ENCODE results near the gene DDC. TPM values are rescaled to one million over a fixed set of nuclear protein-coding genes. Genes with fewer than 3 reads are reported as not detected.
A peak's percentile ranks its signal among the peaks of the same experiment; 100 is the strongest.

DDC gene
- total RNA-seq, 4 donors from 2014 or later = 0.44 to 0.79 (median 0.60) TPM; not detected in 1

- peak; percentile 73 for ATAC-seq (ENCODE audit: low FRiP score)
- no peak for DNase-seq (ENCODE audit: low spot score)
- TF ChIP-seq, protein P1, sequence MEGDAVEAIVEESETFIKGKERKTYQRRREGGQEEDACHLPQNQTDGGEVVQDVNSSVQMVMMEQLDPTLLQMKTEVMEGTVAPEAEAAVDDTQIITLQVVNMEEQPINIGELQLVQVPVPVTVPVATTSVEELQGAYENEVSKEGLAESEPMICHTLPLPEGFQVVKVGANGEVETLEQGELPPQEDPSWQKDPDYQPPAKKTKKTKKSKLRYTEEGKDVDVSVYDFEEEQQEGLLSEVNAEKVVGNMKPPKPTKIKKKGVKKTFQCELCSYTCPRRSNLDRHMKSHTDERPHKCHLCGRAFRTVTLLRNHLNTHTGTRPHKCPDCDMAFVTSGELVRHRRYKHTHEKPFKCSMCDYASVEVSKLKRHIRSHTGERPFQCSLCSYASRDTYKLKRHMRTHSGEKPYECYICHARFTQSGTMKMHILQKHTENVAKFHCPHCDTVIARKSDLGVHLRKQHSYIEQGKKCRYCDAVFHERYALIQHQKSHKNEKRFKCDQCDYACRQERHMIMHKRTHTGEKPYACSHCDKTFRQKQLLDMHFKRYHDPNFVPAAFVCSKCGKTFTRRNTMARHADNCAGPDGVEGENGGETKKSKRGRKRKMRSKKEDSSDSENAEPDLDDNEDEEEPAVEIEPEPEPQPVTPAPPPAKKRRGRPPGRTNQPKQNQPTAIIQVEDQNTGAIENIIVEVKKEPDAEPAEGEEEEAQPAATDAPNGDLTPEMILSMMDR (IDR thresholded peaks at IDR 0.05) = peak in 1 of 3 donors; percentile 35
These were observed 147.1 kb downstream of the DDC start for GRCh38 chr7:50418086-50418515.

DNA sequence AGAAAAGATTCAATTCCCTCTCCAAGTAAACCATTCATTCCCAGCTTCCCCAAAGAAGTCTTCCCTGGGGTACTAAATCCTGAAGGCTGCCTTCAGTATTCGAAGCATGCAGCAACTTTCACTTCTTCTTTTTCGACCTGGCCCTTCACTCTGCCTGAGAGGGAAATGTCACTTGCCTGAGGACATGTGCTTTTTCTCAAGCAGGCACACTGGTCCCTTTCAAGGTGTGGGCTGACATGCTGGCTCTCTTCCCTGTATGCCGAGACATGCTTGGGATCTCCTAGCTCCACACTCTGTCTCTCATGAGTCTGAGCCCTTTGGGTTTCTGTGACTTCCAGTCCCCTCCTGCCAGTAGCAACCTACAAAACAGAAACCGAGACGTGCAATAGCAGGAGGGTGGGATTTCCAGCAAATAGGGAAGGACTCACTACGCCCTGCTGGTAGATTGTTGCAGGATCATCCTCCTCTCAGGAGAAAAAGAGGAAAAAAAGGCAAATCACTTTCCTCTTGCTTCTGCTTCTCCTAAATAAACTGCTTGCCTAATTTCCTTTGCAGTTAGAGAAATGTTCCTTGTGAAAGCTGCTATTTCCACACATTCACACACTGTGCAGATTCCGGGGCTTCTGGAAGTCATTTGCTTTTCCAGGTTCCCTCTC lies 148.6 kb downstream of the DDC start:
- ATAC-seq (ENCODE audit: low FRiP score) (no peak), DNase-seq (ENCODE audit: low spot score) (no peak)
- TF ChIP-seq, protein P1 (IDR thresholded peaks at IDR 0.05) = no peak

DNA sequence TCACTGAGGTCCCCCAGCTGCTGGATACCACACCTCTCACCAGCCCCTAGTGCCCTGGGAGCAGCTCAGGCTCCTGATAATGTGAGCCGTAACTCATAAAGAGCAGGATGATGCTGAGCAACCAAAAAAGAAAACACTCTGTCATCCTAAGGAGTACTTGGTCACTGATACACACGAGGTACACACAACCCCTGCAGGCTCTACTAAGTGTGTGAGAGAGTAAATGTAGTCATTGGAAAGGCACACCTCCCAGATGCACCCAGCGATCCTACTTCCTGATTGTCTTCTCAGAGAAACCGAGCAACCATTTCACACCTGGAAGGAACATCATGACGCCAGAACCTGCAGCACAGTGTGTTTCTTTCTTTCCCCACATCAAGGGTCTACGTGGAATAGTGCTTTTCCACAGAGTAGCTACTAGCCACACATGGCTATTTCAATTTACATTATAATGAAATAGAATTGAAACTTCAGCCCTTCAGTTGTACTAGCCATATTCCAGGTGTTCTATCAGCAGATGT lies 149.3 kb downstream of the DDC start:
- no peak for DNase-seq (ENCODE audit: low spot score)
- ATAC-seq (ENCODE audit: low FRiP score) = no peak
- TF ChIP-seq, protein P1 (IDR thresholded peaks at IDR 0.05) = no peak

DNA sequence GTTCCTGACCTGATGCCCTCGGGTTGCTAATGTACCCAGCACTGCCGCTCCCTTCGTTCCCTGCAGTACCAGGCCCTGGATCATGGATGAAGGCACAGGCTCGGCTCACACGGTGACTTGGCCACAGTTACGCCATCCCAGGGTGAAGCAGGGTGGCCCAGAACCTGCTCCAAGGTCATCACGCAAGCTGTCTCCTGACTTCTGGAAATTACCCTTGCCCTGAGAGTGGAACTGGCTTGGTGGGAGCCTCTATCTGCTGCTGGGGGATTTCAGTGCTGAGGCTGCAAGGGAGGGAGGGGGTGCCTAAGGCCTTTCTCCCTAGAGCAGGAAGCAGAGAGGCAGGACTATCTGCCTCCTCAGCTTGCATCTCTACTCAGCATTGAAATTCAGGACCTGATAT lies 151.6 kb downstream of the DDC start:
- TF ChIP-seq, protein P1 (IDR thresholded peaks at IDR 0.05) = no peak
- no peak for ATAC-seq (ENCODE audit: low FRiP score)

GRCh38 chr7:50412973-50413372 lies 152.2 kb downstream of the DDC start:
- TF ChIP-seq, protein P1 (IDR thresholded peaks at IDR 0.05) = no peak
- DNase-seq (ENCODE audit: low spot score) (no peak), ATAC-seq (ENCODE audit: low FRiP score) (no peak)

More for the DNA sequence above, 151.6 kb downstream of the DDC start:
- DNase-seq (ENCODE audit: low spot score) = no peak

DNA sequence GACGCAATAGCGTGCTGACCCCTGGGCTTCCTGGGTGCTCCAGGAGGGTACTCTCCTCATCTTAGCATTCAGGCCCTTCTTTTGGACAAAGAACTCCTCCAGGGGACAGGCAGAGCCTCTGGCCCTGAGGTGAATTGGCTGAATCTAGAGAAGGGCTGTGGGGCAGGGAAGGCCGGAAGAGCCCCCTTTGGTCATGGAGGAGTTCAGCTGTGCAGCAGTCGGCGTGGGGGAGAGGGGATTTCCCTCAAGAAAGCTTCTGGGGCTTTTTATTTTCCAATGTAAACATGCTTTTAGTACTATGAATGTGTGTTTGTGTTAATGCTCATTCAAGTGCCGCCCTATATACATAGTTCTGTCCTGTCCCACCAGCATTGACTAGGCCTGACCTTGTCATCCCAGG lies 153.9 kb downstream of the DDC start:
- ATAC-seq (ENCODE audit: low FRiP score) (no peak), DNase-seq (ENCODE audit: low spot score) (no peak)
- TF ChIP-seq, protein P1 (IDR thresholded peaks at IDR 0.05) = no peak

Data from omental fat pad (tissue), 4 donors.